HTERT RPE-1 (cell line): ENCODE results near the gene RREB1.

ENCODE experiments used
- in situ Hi-C: fragments of 300-500 bp; cut with MboI; formaldehyde crosslinking; loops from 4 replicates; pipeline ENCODE4 v1.14.3; 2020; ENCODE audit warnings: low sequenced_read_pairs

RREB1 gene

DNA sequence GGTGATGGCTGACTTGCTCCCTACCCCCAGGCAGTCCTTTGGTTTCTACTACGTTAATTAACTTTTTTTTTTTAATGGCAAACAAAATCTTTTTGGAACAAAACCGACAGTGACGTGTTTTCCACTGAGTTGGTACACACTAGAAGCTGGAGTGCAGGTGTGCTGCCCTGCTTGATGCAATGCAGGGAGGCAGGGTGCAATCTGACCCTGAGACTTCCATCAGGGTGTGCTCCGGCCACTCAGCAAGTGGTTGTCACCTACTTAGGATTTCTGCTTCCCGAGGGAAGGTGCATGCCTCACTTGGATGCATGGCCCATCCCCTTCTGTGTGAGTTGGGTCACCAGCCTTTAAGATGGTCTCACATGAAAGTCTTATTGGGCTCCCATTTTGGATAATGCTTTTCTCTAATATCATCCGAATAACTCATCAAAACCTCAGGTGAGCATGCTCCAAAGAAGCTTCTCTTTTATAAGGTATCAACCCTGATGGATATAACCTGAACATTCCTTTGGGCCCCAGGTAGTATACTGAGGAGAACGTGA lies 14.0 kb downstream of the RREB1 start:
- in situ Hi-C loops: no loop called here

DNA sequence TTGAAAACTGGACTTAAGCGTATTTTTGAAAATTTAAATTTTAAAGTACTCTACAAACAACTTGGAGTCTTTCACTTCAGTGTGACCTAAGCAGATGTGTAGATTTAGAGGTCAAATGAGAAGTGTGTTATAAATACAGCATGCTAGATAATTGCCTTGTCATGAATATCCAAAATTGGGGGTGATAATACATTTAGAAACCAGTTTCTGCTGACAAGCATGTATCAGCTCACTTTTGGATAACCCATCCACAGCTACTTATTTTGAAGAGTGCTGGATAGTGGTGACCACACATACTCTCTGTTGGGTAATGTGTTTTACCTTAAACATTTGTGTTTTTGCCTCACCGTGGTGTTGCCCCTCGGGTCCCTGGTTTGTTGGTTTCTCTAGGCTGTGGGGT lies 14.9 kb downstream of the RREB1 start:
- in situ Hi-C loops: no loop called here

DNA sequence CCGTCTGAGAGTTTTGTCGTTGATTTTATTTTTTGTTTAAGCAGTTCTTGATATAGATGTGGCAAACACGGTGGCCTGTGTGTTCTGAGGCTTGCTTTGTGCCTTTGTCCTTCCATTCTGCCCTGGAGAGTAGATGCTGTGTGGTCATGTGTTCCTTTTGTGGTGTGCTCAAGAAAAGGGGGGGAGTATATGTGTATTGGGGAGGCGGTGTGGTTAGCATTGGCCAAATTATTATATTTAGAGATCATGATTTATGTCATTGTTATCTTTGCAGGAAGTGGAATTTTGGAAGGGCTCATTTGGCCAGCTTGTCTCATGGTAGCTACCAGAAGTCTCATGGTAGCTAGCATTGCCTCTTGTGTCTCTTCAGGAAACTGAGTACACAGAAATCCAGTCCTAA lies 16.4 kb downstream of the RREB1 start:
- in situ Hi-C loops: no loop called here

DNA sequence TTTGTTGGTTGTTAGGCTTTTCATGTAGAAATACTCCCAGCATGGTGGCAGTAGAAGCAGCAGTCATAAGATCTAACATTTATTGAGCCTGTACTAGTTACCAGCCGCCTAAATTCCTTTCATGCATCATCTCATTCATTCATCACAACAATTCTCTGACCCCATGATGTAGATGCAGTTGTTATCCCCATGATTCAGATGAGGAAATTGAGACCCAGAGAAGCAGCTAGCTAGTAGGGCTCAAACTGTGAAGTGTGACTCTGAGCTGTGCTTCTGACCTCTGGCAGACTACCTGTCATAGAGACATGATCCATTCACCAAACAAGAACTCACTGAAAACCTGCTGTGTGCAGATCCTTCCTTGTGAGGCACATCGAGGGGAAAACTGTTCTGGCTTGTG lies 16.9 kb downstream of the RREB1 start:
- in situ Hi-C loops: no loop called here

DNA sequence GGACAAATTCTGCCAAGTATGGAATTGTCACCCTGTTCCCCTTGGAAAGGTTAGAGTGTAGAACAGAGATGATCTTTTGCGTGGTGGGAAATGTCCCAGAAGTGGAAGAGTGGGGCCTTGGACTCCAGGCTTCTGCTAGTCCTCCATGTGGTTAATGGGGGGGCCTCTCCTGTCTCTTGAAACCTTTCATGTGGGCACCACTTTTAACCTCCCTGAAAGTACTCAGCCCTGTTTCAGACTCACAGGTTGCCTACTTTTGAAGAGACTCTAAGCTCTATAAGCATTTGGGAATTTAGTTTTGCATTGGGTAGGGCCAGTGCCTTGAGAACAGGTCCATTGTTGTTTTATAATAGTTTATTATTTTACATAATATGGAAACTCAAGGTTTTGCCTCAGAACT lies 17.5 kb downstream of the RREB1 start:
- in situ Hi-C loops: no loop called here

DNA sequence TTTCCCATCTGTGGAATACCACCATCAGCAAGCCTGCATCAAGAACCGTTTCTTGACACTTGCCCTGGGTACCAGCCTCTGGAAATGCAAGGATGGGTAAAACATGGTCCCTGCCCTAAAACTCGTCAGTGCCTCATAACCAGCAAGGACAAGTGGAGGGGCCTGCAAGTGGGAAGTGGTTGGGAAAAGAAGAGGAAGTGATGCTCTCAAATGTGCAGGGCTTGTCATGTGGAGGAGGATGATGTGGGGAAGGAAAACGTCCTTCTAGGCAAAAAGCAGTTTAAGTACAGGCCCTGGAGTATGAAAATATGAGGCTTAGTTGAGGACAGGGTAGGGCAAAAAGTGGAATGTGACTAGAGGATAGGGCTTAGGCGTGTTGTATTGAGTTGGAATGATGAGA lies 19.0 kb downstream of the RREB1 start:
- in situ Hi-C loops: no loop called here

DNA sequence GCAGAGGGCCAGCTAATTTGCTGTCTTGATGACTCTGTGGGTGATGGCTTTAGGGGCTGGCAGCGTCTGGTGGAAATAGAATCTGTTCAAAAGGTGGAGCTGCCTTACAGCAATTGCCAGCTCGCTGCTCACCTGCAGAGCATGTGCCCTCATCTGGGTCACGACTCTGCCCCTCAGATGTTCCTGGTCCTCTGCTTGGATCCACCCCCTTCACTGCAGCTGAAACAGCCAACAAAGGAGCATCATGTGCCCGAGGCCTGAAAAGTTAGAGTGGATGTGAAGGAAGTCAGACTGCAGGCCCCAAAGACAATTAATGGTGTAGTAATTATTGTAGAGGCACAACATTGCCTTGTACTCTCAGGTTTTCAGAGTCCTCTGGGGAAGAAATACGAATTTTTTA lies 19.9 kb downstream of the RREB1 start:
- in situ Hi-C loops: no loop called here

DNA sequence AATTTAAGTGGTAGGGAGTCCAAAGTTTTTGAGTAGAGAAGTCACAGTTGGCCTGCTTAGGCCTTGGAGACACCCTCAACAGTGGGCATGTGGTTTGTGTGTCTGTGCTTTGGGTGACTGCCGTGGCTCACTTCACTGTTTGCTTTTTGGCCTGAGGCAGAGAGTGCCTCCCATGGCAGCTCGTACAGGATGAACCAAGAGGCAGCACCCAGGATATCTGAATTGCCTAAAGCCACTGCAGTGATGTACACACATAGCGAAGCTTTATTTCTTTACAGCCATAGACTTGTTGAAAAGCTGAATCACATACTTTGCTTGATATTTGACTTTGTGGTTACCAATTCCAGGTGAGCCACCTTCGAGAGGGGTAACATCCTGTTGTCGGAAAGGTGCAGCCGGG lies 21.6 kb downstream of the RREB1 start:
- in situ Hi-C loops: no loop called here

DNA sequence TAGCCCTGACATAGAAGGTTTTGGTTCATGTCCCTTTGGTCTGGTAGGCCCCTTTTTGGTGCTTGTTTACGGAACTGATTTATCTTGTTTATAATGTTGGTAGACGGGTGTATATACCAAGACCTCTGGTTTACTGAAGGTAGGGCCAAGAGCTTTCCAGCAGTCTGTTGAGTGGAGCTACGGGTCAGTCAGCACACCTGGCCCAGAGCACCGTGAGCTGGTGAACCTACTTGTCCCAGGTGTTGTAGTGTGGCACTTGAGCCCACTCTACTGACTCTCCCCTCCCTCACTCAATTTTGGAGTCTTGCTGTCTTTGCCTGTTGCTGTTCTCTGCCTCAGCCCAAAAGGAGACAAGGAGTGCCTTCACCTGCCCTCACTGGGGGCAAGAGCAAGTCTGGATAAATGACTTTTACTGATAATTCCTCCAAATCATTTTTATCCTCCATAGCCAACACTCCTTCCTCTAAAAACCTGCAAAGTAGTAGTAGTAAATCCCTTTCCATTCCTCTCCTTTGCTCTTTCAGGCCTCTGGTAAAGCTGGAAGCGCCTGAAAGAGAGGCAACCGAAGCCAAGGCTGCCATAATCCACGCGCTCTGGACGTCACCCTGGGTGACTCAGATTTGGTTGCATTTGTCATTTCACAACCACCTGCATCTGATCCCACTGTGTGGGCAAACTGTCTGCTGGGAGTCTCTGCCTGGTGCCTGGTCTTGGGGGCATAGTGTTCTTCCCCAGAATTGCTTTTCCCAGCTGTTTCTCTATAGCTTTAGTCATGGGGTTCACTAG lies 22.2 kb downstream of the RREB1 start:
- in situ Hi-C loops: no loop called here

DNA sequence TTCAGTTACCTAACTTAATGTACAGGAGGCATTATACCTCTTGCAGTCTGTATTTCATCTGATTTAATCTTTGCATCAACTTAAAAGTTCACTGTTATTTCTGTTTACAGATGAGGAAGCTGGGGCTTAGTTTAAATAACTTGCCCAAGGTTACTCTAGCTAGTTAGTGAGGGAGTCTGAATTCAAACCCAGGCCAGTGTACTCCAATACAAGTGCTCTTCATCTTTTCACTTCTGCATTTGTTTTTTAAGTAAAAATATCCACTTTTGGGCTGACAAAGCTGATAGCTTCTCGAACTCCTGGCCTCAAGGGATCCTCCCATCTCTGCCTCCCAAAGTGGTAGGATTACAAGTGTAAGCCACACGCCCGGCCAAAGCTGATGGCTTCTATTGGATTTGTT lies 23.6 kb downstream of the RREB1 start:
- in situ Hi-C loops: no loop called here

DNA sequence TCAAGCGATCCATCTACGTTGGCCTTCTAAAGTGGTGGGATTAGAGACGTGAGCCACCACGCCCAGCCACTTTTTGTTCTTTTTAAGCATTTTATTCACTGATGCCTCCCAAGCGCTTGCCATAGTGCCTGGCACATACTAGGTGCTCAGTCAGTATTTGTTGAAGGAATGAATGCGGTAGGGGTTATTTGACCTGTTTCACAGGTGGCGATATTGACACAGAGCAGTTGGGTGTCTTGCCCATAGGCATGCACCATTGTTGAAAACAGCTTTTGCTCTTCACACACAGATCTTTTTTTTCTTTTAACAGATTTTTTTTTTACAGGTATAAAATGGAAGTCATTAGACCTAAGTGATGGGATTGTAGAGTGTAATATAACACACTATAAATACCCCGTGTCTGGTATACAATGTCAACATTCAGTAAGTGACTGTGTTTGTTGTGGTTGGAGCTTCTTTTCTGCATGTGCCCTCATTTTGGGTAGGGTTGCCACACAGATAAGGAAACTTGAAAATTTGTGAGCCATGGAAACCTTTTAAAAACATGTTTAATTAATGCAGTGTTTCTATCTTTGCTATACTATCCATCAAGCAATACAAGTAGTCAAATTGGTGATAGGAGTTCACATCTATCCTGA lies 24.8 kb downstream of the RREB1 start:
- in situ Hi-C loops: no loop called here

DNA sequence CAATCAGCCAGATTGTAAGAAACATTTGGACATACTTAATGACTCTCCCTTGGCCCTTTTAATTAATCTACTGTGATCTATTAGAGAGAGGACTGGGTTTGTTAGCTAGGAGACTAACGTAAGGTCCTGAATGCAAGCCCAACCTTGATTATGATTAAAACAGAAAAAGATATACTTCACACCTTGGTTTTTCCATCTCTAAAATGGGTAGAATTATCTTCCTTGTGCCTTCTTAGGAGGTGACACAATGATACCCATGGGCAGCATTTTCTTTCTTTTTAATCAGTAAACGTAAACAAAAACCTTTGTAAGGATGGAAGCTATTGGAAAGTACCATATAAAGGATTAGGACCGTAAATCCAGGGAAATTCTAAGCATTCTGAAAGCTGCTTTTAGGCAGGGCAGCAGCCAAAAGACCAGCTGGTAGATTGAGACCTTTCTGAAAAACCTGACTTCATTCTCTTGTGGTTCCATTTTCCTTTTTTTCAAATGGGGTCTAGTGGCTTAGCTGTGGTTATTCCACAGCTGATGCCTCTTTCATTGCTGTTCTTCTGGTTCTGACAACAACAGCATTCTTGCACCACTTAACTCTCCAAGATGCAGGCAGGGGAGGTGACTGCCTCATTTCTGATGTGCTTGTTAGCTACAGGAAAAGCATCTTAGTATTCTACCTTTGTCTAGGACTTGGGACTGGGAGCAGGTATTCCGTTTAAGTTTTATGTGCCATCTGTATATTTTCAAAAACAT lies 27.4 kb downstream of the RREB1 start:
- in situ Hi-C loops: no loop called here

DNA sequence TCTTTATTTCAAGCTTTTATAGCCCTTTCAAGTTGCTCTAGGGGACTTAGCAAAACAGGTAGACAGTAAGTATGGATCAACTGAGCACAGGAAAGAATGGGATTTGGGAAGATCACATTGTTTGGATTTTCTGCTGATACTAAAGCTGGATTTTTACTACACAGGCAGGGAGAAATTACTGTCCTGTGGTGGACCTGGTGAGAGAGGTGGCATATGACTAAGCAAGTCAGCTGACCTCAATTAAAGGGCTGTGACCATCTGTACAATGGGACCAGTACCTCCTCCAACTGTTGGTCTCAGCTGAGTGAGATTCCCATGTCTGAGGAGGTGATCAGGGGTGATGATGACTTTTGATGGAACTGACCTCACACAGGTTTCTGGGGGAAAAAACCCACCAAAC lies 28.0 kb downstream of the RREB1 start:
- in situ Hi-C loops: no loop called here

DNA sequence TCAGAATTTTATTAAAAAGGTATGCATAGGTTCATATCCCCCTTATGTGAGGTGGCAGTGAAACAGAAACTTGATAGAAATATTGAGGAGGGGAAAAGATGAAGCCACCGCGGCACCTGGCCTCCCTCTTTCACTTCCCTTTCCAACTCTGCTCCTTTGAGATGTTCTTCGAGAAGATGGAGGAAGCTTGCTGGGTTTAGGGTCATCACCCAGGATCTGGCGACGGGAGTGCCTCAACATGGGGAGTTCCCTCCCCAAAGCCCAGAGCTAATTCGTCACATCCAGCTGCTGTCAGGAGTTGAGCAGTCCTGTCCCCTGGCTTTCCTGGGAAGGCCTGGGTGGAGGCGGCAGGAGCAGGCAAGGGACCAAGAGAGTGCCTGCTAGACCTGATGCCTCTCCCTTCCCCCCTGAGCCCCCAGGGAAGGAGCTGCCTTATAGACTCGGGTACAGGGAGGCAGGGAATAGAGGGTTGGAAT lies 29.1 kb downstream of the RREB1 start:
- in situ Hi-C loops: no loop called here

DNA sequence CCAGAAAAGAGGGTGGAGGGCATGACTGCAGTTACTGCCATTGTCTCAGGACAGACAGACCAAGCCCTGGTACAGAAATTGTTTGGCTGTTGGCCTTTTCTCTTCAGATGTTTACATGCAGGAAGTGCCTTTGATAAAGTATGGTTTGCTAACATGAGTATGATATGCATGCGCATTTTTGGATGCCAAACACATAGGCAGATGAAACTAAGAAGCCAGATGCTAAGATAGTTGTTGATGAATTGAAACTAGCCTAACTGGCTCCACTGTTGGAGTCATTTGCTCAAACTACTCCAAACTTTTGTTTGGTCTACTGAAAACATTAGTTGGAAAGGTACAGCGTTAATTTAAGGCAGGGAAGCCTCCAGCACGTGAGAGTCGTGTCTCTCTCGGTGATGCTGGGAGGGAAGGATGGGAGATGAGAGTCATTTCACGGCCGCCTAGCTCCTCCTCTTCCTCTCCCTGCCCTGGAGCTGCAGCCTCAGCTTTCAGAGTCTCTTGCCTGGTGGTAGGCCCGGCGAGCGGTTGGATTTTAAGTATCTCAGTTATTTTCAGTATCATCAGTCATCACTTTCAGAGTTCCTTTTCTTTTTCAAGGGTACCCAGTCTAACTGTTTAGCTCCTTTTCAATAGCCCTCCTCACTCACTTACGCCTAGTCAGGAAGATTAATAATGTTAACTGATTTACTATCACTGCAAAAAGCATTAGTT lies 29.7 kb downstream of the RREB1 start:
- in situ Hi-C loops: no loop called here

DNA sequence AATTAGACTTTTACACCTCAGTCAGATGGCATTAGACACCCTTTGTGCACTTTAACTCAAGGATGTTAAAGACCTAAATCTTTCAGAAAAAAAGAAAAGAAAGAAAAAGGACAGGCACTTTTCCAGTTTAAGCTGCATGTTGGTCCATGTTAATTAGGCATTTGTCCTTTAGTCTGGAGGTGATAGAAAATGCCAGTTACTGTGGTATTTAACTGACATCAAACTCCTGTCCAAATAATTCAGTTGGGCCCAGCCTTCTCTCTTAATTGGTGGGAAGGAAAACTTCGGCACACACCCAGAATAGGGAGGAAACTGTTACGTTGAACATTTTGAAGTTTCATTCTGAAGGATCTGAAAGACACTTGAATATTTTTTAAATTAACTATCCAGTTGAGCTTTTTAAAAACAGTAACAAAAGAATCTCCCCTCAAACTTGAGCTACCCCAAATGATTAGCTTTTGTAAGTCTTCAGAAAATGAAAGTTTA lies 30.3 kb downstream of the RREB1 start:
- in situ Hi-C loops: no loop called here

DNA sequence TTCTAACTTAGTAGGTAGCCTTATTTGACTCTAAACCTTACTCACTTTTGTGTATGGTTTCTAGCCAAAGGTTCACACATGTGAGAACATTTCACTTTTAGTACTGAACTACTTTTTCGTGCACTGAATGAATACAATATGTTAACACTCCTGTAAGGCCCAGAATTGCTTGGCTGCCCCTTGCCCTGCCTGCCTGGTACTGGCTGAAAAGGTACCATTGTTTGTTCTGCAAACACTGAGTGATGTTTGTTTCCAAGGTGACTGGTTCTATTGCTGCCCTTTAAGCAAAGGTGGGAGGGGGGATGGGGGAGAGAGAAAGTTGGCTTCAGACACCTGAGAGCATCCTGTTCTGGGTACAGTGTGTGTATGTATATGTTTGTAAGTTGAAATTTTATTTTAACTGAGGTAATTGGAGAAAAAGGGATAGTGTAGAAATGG lies 31.2 kb downstream of the RREB1 start:
- in situ Hi-C loops: no loop called here

DNA sequence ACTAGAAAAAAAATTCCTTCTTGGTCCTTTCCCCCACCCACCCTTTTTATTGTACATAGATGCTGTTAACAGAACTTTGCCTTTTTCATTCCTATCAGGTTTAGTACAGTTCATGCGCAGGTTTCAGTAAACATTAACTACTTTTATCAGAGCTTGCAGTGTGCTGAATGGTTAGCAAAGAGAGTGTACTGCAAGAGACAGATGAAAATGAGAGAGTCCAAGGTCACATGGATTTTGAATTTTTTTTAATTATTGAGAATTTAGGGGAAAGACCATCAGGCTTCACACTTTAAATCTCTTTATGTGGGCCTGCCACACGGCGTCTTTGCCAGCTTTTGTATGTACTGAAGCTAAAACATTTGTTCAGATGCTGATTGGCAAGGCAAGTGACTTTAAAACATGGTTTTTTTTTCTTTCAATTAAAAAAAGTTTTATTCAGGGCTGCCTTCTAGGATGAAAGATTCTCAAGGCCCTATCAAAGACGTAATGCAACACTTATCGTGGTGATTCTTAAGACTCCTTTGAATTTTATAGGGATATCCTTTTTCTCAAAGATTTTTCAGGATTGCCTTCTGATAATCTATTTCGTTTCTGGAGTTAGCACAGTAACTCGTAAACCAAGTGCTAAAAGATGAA lies 32.2 kb downstream of the RREB1 start:
- in situ Hi-C loops: no loop called here

DNA sequence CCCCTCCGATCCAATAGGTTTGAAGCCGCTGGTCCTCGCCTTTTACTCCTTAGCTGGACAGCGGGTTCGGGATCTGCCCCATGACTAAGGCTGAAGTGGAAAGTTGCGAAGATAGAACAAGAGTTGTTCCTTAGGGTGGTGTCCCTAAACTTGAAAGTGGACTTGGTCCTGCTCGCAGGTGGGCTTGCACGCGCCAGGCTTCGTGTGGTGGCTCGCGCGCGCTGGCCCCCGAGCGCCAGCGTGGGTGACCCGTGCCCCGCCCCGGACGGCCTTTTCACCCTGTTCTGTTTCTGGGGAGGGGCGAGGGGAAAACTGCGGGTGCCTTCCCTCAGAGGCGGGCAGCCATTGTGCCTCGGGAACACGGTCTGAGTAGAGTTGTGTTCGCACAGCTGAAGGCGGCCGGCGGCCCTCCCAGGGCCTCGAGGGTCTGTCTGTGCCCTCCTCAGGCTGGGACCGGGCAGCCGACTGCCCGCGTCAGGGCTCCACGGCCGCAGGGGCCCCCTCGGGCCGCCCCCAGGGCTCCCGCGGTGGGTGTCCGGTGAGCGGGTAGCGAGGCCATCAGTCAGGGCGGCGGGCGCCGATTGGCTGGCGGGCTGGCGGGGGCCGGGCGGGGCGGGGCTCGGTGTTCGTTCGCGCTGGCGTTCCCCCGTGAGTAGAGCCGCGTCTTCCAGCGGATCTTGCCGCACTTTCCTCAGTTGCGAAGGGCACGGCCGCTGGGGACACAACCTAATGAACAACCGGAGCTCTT lies 33.0 kb downstream of the RREB1 start:
- in situ Hi-C loops: no loop called here
